NCI-H510A treated with DMSO at 0.1 percent for 48 hours (cell line): ENCODE results near the gene RIPPLY3.
"Not testable (repeated sequence)": the region's sequence is repeated elsewhere in the genome, so short reads cannot be mapped to it uniquely, and the experiment has no call there.

Source experiments
- DNase-seq: peaks from one replicate; lab custom pipeline; 2025; lab: John Stamatoyannopoulos, UW

Gene RIPPLY3

DNA sequence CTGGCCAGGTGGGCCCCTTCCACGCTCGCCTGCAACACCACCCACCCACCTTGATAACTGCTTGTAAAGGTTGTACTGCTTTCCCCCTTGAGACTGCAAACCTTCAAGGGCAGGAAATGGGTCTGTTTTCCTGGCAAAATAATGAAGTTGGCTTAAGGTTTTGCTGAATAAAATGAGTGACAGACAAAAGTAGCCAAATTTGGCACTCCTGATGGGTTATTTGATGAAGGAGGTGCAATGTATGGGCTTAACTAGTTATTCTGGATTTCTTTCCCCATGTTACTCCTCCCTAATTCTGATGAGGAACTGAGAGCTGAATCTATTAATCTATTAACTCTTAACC, 25.5 kb upstream of the RIPPLY3 start:
- DNase-seq: no peak

DNA sequence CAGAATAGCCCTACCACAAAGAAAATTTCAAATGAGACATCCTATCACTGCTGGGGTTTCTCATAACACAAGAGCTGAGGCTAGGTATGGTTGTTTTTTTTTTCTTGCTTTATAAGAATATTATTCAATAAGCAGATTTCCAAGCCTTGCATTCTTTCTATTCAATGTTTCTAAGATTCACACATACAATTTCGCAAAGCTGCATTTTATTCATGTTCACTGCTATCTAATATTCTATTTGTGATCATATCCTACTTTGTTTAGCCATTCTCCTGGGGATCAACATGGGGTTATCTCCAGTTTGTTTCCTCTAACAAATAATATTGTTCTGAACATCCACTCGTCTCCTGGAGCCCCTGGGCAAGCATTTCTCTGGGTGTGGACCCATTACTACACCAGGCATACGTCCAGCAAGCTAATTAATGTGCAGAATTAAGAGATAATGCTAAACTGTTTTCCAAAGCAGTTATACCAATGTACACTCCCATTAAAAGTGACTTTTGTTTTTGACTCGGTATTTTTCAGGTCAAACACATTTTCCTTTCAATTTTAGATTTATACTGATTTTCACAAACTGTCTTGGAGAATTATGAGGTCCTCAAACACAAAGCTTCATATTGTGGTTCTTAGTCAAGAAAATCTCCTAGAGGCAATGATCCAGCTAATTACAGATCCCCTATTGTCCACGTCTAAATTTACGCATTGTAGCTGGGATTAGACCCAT, 24.4 kb upstream of the RIPPLY3 start:
- DNase-seq: no peak

DNA sequence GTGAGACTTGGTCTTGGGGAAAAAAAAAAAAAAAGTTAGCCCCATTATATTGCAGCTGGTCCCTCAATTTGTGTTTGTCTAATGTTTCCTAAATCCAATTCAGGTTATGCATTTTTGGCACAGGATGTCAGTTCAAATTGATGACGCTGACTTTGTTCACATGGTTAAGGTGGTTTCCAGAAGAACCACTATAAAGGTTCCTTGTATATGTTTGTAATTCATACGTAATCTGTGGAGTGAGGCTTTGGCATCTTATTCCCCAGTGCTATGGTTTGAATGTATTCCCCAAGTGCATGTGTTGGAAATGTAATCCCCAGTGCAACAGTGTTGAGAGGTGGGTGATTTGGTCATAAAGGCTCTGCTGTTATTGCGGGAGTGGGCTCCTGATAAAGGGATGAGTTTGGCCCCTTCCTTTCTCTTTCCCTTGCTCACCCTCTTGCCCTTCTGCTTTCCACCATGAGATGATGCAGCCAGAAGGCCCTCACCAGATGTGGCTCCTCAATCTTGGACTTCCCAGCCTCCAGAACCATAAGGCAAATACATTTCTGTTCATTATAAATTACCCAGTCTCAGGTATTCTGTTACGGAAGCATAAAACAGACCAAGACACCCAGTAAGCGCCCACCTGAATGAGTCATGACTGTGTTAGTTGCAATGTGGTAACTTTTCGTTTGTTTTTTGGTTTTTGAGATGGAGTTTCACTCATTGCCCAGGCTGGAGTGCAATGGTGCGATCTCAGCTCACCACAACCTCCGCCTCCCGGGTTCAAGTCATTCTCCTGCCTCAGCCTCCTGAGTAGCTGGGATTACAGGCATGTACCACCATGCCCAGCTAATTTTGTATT, 20.5 kb upstream of the RIPPLY3 start:
- DNase-seq: no peak

DNA sequence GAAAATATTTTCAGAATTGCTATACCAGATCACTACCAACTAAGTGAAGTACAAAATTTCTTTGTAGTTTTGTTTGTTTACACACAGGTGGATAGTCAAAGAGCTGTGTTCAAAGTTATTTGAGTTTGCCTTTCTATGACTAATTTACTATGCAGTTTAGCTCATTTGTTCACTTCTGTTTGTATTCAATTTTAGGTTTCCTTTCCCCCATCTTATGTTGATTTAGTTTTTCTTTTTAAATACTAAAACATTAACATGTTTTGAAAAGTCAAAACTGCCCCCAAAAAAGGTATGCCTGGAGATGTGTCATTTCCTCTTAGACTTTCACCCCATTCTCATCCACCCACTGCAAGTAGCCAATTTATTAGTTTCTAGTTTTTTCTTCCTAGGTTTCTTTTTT, 18.7 kb upstream of the RIPPLY3 start:
- no peak for DNase-seq

DNA sequence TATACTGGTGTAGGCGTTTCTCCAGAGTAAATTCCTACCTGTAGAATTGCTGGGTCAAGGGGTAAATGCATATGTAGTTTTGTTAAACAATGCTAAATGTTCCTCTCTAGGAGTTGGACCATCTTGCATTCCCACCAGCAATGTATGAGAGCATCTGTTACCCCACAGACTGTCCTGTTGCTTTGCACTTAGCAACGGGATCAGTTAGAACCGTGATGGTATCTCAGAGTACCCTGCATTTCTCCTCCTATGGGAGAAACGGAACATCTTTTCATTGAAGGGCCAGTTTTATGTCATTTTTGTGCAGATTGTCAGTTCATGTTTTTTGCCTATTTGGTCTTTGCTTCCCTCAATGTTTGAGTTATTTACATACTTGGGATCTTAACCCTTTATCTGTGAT, 18.0 kb upstream of the RIPPLY3 start:
- DNase-seq: no peak

DNA sequence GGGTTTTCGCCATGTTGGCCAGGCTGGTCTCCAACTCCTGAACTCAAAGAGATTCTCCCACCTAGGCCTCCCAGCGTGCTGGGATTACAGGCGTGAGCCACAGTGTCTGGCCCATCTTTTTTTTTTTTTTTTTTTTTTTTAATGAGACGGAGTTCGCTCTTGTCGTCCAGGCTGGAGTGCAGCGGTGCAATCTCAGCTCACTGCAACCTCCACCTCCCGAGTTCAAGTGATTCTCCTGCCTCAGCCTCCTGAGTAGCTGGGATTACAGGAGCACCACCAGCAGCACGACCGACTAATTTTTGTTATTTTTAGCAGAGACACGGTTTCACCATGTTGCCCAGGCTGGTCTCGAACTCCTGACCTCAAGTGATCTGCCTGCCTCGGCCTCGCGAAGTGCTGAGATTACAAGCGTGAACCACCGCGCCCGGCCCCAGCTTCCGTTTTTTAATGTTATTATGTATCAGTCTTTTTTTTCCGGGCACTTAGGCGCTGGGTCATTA, 17.3 kb upstream of the RIPPLY3 start:
- DNase-seq: not testable (repeated sequence)

DNA sequence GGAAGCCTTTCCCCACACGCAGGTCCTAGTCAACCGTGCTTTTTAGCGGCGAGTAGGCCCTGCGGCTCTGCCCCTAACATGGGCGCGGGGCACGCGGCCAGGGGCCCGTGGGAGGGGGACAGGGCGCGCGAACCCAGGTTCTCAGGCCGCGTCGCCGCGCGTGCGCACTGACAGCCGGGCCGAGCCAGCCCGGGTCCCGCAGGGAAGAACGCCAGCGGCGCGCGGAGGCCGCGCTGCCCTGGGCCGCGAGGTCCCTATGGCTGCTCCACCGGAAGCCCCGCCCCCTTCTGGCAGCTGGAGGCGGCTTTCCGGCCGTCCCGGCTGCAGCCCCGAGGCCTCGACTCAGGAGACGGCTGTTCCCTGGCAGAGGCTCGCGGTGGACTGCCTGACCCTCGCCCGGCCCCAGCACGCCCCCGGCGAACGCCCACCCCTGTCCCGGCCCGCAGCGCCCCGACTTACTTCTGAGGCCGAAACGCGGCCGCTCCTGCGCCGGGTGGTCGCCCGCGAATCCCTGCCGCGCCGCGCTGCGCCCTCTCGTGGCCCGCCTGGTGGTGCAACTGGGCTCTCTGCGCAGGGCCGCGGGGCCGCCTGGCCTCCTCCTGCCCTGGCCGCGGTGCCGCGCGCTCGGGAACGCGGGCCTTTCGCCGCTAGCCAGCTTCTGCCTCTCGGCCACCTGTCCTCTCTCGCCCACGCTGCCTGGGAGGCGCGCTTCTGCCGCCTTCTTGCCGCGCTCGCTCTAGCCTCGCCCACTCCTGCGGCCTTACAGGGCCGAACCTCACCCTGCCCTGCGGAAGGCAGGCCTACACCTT, 16.6 kb upstream of the RIPPLY3 start:
- peak; percentile 90 for DNase-seq

DNA sequence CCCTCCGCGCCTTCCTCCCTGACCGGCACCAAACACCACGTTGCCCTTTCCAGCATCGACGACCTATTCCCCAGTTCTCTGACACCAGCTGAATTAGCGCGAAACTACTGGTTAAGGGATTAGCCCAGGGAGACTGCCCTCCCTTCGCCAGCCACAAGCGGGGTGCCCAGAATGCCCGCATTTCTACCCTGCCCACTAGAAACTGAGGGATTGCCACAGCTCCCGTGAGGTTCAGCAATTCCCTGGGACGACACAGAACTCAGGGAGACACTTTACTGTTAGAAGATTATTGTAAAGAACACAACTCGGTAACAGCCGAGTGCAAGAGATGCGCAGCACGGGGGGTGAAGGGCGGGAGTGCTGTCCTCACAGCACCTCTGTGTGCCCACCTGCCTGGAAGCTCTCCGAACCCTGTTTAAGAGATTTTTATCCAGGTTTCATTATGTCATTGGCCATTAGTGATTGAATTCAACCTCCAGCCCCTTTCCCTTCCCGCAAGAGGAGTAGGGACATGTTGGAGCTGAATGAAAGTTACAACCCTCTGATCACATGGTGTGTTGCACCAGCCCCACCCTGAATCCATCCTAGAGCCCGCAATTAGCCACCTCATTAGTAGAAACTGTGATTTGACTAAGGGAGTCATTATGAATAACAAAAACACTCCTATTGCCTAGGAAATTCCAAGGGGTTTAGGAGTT, 15.8 kb upstream of the RIPPLY3 start:
- DNase-seq: no peak

DNA sequence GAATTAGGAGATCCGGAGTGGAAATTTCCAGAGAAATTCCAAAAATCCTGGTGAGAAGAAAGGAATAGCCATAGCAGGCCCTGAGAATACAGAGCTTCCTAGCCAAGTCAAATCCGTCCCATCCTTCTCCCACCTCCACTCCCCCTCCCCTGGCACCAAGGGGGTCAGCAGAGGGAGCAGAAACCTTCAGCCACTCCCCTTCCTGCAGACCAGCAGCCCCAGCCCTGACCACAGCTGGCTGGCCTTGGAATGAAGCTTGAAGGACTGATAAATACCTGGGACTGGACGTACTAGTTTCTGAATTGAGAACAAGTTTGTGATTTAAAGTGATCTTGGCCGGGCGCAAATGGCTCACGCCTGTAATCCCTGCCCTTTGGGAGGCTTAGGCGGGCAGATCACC, 13.8 kb upstream of the RIPPLY3 start:
- DNase-seq: no peak

DNA sequence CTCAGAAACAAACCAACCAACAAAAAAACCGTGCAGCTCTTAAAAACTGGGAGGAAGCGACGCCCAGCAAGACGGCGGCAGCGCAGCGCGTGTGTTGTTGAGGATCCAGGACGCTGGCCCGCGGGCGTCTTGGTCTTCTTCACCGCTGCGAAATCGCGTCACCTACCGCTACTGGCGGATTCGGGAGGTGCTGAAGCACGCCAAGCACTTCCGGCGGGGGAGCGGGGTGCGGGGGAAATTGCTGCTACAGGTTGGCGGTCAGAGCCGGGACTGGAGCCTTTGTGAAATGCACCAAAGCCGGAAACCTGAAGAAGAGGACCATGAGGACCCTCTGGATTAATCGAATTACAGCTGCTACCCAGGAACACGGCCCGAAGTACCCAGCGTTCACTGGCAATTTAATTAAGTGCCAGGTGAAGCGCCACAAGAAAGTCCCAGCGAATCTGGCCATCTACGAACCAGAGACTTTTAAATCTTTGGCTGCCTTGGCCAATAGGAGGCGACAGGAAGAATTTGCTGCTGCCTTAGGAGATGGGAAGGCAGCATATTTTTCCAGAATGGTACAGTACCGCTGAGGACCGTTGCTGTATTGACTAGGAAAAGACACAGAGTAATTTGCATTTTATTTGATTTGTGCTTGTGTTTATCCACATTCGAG, 11.9 kb upstream of the RIPPLY3 start:
- DNase-seq: no peak

DNA sequence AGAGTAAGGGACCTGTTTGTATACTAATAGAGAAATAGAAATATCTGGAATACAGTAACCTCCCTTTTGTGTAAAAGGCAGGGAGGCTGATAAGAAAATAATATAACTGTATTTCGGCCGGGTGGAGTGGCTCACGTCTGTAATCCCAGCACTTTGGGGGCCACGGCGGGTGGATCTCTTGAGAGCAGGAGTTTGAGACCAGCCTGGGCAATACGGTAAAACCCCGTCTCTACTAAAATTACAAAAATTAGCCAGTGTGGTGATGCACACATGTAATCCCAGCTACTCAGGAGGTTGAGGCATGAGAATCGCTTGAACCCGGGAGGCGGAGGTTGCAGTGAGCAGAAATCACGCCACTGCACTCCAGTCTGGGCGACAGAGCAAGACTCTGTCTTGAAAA, 11.2 kb upstream of the RIPPLY3 start:
- DNase-seq: not testable (repeated sequence)

DNA sequence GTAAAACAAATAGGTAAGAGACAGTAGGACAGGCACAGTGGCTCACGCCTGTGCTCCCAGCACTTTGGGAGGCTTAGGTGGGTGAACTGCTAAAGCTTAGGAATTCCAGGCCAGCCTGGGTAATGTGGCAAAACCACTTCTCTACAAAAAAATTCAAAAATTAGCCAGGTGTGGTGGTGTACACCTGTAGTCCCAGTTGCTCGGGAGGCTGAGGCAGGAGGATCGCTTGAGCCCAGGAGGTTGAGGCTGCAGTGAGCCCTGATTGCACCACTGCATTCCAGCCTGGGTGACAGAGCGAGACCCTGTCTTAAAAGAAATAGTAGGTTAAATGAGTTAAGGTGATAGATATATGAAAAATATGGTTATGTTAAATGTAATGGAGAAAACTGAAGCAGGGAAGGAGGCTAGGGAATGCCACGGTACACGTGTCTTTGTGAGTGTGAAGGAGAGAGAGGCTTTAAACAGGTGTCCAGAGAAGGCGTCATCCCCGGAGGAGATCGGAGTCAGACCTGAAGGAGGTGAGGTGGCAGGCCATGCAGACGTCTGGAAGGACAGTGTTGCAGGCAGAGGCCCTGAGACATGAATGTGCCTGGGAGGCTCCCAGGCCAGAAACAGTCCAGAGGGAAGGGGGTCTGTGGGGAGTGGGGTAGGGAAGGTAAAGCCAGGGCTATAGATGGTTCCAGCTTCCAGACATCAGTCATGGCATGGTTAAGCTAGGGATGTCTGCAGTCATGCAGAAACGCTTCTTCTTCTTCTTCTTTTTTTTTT, 7.2 kb upstream of the RIPPLY3 start:
- DNase-seq: no peak

DNA sequence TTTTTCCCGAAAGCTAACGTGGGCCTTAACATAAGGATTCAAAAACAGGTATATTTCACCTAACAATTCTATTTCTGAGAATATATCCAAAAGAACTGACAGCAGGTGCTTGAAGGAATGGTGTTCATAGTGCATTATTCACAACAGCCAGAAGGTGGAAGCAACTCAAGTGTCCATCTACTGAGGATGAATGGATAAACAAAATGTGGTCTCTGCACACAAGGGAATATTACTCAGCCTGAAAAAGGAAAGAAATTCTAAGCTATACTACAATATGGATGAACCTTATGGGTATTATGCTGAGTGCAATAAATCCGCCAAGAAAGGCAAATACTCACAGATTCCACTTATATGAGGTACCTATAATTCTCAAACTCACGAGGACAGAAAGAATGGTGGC, 6.1 kb upstream of the RIPPLY3 start:
- DNase-seq: no peak

DNA sequence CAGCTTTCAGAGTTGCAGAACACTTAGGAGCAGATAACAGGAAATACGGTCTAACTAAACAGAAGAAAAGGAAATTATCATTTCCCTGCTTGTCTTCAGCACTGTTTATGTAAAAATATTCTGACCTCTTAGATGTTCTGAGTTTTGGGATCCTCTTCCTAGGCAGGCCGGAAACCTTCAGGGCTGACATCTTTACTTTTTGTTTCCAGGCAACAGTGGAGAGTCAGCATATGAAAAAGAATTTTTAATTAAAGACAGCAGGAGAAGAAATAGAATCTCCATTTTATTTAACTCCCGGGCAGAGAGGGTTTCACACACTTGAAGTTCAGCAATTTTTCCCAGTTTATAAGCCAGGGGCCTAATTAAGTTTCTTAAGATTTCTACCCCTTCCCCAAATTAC, 5.1 kb upstream of the RIPPLY3 start:
- DNase-seq: no peak

DNA sequence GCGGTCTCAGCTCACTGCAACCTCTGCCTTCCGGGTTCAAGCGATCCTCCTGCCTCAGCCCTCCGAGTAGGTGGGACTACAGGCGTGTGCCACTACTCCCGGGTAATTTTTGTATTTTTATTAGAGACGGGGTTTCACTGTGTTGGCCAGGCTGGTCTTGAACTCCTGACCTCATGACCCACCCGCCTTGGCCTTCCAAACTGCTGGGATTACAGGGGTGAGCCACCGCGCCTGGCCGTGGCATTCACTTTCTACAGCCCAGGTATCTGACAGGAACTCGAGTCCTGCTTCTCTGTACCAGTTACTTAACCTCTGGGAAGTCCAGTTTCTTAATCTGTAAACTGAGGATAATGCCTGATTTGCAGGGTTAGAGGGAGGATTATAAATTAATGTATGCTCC, 3.7 kb upstream of the RIPPLY3 start:
- DNase-seq: not testable (repeated sequence)

DNA sequence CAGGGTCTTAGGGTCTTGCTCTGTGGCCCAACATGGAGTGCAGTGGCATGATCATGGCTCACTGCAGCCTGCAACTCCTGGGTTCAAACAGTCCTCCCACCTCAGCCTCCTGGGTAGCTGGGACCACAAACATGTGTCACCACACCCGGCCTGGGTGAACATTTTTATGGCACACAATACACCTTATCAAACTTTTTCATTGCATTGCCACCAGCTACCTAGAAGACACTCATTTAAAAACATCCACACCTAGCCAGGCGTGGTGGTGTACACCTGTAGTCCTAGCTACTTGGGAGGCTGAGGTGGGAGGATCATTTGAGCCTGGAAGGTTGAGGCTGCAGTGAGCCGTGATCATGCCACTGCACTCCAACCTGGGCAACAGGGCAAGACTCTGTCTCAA, 2.6 kb upstream of the RIPPLY3 start:
- not testable (repeated sequence) for DNase-seq

DNA sequence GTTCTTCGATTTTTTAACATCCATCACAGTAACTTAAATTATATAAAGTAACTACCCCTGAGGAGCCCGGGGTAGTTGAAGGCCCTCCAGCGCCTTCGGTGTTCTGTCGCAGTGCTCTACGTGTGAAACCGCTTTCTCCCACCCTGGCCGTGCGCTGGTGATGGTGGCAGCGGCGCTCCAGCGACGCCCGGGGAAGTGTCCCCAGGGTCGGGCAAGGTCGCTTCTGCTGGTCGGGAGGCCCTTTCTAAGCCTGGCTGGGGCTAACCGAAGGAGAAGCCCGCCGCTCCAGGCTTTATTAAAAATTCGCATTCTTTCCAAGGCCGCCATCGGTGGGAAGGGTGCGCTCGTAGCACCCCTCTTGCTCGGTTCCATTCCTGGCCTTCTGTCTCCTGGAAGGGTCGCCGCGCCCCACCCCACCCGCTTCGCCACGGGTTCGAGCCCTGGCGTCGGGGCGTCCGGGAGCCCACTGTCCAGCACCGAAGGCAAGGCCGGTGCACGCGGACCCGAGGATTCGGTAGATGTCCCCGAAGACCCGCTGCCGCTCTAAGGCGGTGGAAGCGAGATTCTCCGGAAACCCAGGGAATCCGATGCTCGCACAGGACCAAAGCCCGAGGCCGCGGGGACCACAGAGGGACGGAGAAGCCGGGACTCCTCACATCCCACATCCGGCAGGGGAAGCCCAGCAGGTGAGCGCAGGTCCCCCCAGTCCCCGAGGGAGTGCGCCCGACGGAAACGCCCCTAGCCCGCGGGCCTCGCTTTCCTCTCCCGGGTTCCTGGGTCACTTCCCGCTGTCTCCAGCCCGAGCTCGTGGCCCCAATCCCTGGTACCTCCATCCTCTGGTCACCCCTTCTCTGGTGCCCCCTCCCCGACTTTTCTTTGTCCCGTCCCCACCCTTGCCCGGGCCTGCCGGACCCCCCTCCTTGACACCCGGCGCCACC, 685 bp upstream of the RIPPLY3 start:
- DNase-seq: no peak

DNA sequence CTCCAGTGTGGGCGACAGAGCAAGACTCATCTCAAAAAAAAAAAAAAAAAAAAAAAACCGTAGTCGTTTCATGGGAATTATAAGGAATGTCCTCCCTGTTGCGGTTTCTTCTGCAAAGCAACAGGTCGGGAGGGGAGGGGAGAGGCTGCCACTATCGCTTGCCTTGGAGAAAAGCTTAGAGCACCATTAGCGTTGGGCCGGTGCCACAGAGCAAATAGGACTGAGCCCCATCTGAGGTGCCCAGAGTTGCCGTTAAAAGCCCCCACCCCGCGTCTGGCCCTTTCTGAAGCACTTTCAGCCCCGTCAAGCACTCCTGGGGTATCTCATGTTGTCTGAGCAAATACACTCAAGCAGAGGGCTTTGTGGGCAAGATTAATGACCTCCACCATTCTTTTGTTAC, 2.2 kb downstream of the RIPPLY3 start:
- DNase-seq: peak; percentile 94

DNA sequence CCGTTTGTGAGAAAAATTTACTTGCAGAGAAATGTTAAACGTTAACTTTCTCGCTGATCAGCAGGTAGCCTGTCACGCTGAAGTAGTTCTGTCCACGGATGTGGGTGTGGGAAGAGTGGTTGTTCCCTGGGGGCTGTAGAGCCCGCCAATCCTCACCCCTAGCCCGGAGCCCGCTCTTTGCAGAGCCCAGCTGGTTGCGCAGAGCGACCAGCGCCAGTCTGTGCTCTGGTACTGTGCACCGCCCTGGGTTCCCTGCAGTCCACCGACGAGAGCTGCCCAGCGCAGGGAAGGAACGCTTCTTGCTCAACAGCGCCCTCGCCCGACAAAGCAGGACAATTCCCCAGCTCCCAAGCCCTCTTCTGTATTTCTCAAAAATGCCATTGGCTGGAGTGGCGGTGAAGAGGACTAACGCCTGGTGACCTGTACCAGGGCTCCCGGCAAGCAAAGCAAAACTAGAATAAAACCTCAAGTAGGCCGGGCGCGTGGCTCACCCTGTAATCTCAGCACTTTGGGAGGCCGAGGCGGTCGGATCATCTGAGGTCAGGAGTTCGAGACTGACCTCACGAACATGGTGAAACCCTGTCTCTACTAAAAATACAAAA, 3.3 kb downstream of the RIPPLY3 start:
- DNase-seq: peak; percentile 92
